GM13977 (cell line): ENCODE data around the gene OR3A3.

Experiments
- DNase-seq: peaks from one replicate; pipeline ENCODE4 v3.0.0; 2012; ENCODE audit warnings: low spot score
- in situ Hi-C: fragments of 300-500 bp; cut with MboI; formaldehyde crosslinking; loops from one replicate; pipeline ENCODE4 v1.12.0; 2022; ENCODE audit warnings: low sequenced_read_pairs, low pct_unique_long_range_greater_than_20kb, mixed read lengths, inconsistent platforms; ENCODE audit not compliant: unreplicated experiment
- TF ChIP-seq, protein P1 (sequence below): IDR thresholded peaks from 2 replicates; pipeline ENCODE4 v1.5.1; 2012; ENCODE audit warnings: mild to moderate bottlenecking, control low read depth; ENCODE audit not compliant: insufficient read depth; ENCODE audit errors: extremely low read depth, missing control alignments

OR3A3 gene

DNA sequence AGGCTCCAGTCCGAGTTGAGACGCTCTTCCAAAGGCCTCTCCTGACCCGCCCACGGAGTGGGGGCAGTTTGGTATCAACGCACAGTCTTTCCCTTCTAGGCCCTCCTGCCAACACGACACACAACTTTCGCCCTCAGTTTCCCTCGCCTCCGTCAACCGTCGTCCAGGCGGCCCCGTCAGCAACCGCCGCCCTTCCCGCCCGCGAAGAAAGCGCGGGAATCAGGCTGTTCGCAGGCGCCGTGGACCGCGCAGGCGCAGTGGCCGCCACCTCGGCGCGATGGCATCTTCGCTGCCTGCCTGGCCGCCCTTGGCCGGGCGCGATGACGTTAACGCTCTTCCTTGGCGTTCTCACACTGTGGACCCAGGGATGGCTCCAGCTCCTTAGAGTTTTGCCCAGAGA lies 60.4 kb downstream of the OR3A3 start, which contains the start of gene SPATA22:
SPATA22 (minus strand) TSS at position 221 of the 400 bp plus-strand sequence. CDS start 2,494 bp downstream, outside the sequence.
- TF ChIP-seq, protein P1, sequence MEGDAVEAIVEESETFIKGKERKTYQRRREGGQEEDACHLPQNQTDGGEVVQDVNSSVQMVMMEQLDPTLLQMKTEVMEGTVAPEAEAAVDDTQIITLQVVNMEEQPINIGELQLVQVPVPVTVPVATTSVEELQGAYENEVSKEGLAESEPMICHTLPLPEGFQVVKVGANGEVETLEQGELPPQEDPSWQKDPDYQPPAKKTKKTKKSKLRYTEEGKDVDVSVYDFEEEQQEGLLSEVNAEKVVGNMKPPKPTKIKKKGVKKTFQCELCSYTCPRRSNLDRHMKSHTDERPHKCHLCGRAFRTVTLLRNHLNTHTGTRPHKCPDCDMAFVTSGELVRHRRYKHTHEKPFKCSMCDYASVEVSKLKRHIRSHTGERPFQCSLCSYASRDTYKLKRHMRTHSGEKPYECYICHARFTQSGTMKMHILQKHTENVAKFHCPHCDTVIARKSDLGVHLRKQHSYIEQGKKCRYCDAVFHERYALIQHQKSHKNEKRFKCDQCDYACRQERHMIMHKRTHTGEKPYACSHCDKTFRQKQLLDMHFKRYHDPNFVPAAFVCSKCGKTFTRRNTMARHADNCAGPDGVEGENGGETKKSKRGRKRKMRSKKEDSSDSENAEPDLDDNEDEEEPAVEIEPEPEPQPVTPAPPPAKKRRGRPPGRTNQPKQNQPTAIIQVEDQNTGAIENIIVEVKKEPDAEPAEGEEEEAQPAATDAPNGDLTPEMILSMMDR = no peak
- DNase-seq = no peak
- in situ Hi-C loops = no loop called here

DNA sequence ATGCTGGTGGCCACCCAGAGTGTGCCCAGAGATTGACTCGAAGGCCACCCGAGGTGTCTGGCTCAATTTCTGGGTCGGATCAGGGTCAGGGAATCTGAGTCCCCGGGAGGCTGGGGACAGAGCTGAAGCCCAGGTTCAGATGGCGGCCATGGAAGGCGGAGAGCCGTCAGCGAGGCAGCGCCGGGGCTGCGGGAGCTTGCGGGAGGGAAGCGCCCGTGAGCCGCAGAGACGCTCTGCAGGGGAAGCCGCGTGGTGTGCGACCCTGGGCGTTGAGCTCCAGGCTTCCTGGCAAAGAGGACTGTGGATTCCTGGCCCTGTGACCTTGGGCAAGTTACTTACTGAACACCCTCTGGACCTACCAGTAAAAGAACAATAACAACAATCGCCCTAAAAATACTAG lies 61.0 kb downstream of the OR3A3 start:
- DNase-seq = no peak
- in situ Hi-C loops = no loop called here
- TF ChIP-seq, protein P1 = no peak
